HepG2 (cell line): ENCODE measurements around the gene MOGAT3. TPM values are rescaled to one million over a fixed set of nuclear protein-coding genes. Genes with fewer than 3 reads are reported as not detected.

Experiments
- AHR ChIP-seq: IDR thresholded peaks from 2 replicates; pipeline ENCODE4 v1.6.1; 2018; ENCODE audit warnings: missing genetic modification reagents, missing compliant biosample characterization
- ARID5B ChIP-seq: IDR thresholded peaks from 2 replicates; pipeline ENCODE4 v1.4.0; 2020; ENCODE audit warnings: mild to moderate bottlenecking, missing genetic modification reagents
- ATF2 ChIP-seq: sonication (generic); formaldehyde crosslinking; IDR thresholded peaks from 2 replicates; pipeline ENCODE4 v1.4.0; 2020; ENCODE audit warnings: missing genetic modification reagents
- ATF3 ChIP-seq: sonication (generic); formaldehyde crosslinking; IDR thresholded peaks from 2 replicates; pipeline ENCODE4 v1.4.0; 2020; ENCODE audit warnings: missing genetic modification reagents
- BRCA1 ChIP-seq: sonication (generic); formaldehyde crosslinking; IDR thresholded peaks from 2 replicates; pipeline ENCODE4 v1.4.0; 2020; ENCODE audit warnings: missing genetic modification reagents
- GLI4 ChIP-seq: sonication (generic); formaldehyde crosslinking; IDR thresholded peaks from 2 replicates; pipeline ENCODE4 v1.5.1; 2020; ENCODE audit warnings: missing genetic modification reagents, mild to moderate bottlenecking, moderate library complexity, borderline replicate concordance
- MLLT10 ChIP-seq: sonication (generic); formaldehyde crosslinking; IDR thresholded peaks from 2 replicates; pipeline ENCODE4 v1.4.0; 2020; ENCODE audit warnings: missing genetic modification reagents
- NFKBIZ ChIP-seq: IDR thresholded peaks from 2 replicates; pipeline ENCODE4 v1.6.1; 2018; ENCODE audit warnings: missing genetic modification reagents, missing compliant biosample characterization
- POGZ ChIP-seq: sonication (generic); formaldehyde crosslinking; IDR thresholded peaks from 2 replicates; pipeline ENCODE4 v1.4.0; 2020; ENCODE audit warnings: mild to moderate bottlenecking, missing genetic modification reagents
- PPARG ChIP-seq: conservative IDR thresholded peaks from 2 replicates; pipeline ENCODE4 v1.6.1; 2016; ENCODE audit warnings: missing biosample characterization, missing genetic modification reagents
- RORA ChIP-seq: sonication (generic); formaldehyde crosslinking; IDR thresholded peaks from 2 replicates; pipeline ENCODE4 v1.5.0; 2020; ENCODE audit warnings: mild to moderate bottlenecking, missing genetic modification reagents, moderate library complexity
- SOX6 ChIP-seq, 2 experiments: fragments of 450-650 bp in 1 of 2; sonication (generic) in 1 of 2; formaldehyde crosslinking in 1 of 2; IDR thresholded peaks; 2 replicates each; pipeline versions ENCODE4 v1.4.0 to v1.6.1; 2017 to 2020; ENCODE audit warnings: antibody characterized with exemption in 1 of 2, mild to moderate bottlenecking in 1 of 2, missing genetic modification reagents in 1 of 2
- SRF ChIP-seq: IDR thresholded peaks from 2 replicates; pipeline ENCODE4 v1.6.1; 2011; ENCODE audit warnings: mild to moderate bottlenecking, low read depth, low read length, moderate library complexity
- TERF1 ChIP-seq: sonication (generic); formaldehyde crosslinking; IDR thresholded peaks from 2 replicates; pipeline ENCODE4 v1.8.0; 2022; ENCODE audit warnings: mild to moderate bottlenecking, missing genetic modification reagents, moderate library complexity
- USF2 ChIP-seq, 2 experiments: sonication (generic) in 1 of 2; formaldehyde crosslinking in 1 of 2; IDR thresholded peaks; 2 replicates each; pipeline versions ENCODE4 v1.5.1 to v1.6.1; 2011 to 2020; ENCODE audit warnings: borderline replicate concordance in 1 of 2, low read depth in 1 of 2, low read length in 1 of 2, mild to moderate bottlenecking in 1 of 2, missing genetic modification reagents in 1 of 2, moderate library complexity in 1 of 2
- ZBTB8A ChIP-seq: sonication (generic); formaldehyde crosslinking; IDR thresholded peaks from 2 replicates; pipeline ENCODE4 v1.4.0; 2020; ENCODE audit warnings: mild to moderate bottlenecking, low read depth, missing genetic modification reagents, borderline replicate concordance
- ZNF33A ChIP-seq: sonication (generic); formaldehyde crosslinking; IDR thresholded peaks from 2 replicates; pipeline ENCODE4 v1.5.1; 2020; ENCODE audit warnings: missing genetic modification reagents, mild to moderate bottlenecking, moderate library complexity, borderline replicate concordance
- ZNF747 ChIP-seq: sonication (generic); formaldehyde crosslinking; IDR thresholded peaks from 2 replicates; pipeline ENCODE4 v1.8.1; 2023; ENCODE audit warnings: missing genetic modification reagents, mild to moderate bottlenecking, borderline replicate concordance
- ZSCAN29 ChIP-seq: sonication (generic); formaldehyde crosslinking; conservative IDR thresholded peaks from 2 replicates; pipeline ENCODE4 v1.4.0; 2020; ENCODE audit warnings: mild to moderate bottlenecking, missing genetic modification reagents
- polyA plus RNA-seq, 8 experiments: library from polyadenylated mRNA; depleted of rRNA in 3 of 8; stranded (reverse) in 7 of 8; unstranded in 1 of 8; fragments of >200 nt; fragmentation: Illumina TruSeq in 4 of 8; extraction: Trizol in 4 of 8; gene quantifications; 2 replicates each; pipeline versions ENCODE4 v1.2.1 to v1.2.3, GENCODE V29; 2011 to 2016; ENCODE audit warnings: low read depth in 4 of 8, missing spikeins in 1 of 8, mixed read lengths in 1 of 8; ENCODE audit not compliant: insufficient read depth in 1 of 8
- total RNA-seq, 5 experiments: library from RNA; depleted of rRNA; stranded (reverse); fragments of >200 nt; fragmentation: Illumina TruSeq; extraction: Trizol; gene quantifications; 2 replicates each; pipeline ENCODE4 v1.2.3, GENCODE V29; 2016; ENCODE audit warnings: low read depth in 1 of 5

MOGAT3 gene
- total and polyA plus RNA-seq, 2 of the 13 experiments (the other 11 are each of a cell fraction or from before 2014, with no cell fraction given) = 22.5 to 30.5 TPM

GRCh38 chr7:101237206-101238067 is 36.6 kb upstream of the MOGAT3 start, which contains the start of gene CLDN15 (continued):
- TF ChIP-seq AHR (CRISPR knock-in tag) (no peak), TERF1 (CRISPR knock-in tag) (no peak), ZNF33A (no peak), ARID5B (CRISPR knock-in tag) (peak; percentile 50; the same call in 1 of the 2 replicates), BRCA1 (CRISPR knock-in tag) (no peak), POGZ (CRISPR knock-in tag) (no peak), USF2 (IDR thresholded peaks at IDR 0.05; ENCODE audit: low read depth, low read length) (no peak), USF2 (CRISPR knock-in tag; IDR thresholded peaks at IDR 0.05; ENCODE audit: borderline replicate concordance) (no peak), GLI4 (CRISPR knock-in tag) (no peak), MLLT10 (CRISPR knock-in tag) (no peak), RORA (CRISPR knock-in tag) (no peak), ZSCAN29 (no peak), ATF2 (CRISPR knock-in tag) (no peak), PPARG (CRISPR knock-in tag) (no peak), SRF (no peak), NFKBIZ (CRISPR knock-in tag) (no peak), SOX6 (IDR thresholded peaks at IDR 0.05) (no peak), SOX6 (CRISPR knock-in tag; IDR thresholded peaks at IDR 0.05) (peak; percentile 27; the same call in 1 of the 2 replicates), ZBTB8A (CRISPR knock-in tag) (no peak), ATF3 (CRISPR knock-in tag) (0 out of 2 replicates have a peak, but pooled peaks have one; percentile 9), ZNF747 (no peak)
